Uterus (tissue), 2 donors: Measurements from ENCODE around the gene OVAAL.

Experiments
- POLR2A ChIP-seq, 2 donors: fragments of 450-650 bp; IDR thresholded peaks; one replicate each; pipeline ENCODE4 v1.6.1; 2016; ENCODE audit warnings: antibody characterized with exemption in 2 of 2, mild to moderate bottlenecking in 1 of 2, moderate library complexity in 1 of 2
- TF ChIP-seq, protein P1 (sequence below), 4 experiments: fragments of 200-600 bp in 2 of 4; fragments of 450-650 bp in 2 of 4; sonication (generic) in 2 of 4; IDR thresholded peaks; one replicate each; pipeline ENCODE4 v1.5.1; 2016 to 2019; ENCODE audit warnings: antibody characterized with exemption in 4 of 4, mild to moderate bottlenecking in 2 of 4, moderate library complexity in 1 of 4

DNA sequence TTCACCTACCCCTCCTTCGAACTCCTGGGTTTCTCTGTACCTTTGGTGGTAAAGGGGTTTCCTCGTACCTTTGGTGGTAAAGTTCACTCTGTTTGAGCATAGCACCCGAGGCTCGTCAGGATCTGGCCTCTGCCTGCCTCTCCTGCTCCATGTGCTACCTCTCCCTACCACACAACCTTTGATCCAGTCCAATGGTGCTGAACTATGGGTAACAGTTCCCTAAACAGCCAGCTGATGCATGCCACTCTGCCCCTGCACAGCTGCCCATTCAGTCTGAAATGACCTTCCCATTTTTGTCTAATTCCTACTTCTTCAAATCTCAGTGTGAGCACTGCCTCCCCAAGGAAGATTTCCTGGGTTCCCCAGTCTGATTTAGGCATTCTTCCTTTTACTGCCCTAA is 14.0 kb downstream of the OVAAL start:
- no peak for TF ChIP-seq POLR2A (IDR thresholded peaks at IDR 0.05)
- TF ChIP-seq, protein P1, sequence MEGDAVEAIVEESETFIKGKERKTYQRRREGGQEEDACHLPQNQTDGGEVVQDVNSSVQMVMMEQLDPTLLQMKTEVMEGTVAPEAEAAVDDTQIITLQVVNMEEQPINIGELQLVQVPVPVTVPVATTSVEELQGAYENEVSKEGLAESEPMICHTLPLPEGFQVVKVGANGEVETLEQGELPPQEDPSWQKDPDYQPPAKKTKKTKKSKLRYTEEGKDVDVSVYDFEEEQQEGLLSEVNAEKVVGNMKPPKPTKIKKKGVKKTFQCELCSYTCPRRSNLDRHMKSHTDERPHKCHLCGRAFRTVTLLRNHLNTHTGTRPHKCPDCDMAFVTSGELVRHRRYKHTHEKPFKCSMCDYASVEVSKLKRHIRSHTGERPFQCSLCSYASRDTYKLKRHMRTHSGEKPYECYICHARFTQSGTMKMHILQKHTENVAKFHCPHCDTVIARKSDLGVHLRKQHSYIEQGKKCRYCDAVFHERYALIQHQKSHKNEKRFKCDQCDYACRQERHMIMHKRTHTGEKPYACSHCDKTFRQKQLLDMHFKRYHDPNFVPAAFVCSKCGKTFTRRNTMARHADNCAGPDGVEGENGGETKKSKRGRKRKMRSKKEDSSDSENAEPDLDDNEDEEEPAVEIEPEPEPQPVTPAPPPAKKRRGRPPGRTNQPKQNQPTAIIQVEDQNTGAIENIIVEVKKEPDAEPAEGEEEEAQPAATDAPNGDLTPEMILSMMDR (IDR thresholded peaks at IDR 0.05), result no peak
